ENCODE results near the gene SP100.
"Not testable (repeated sequence)": the region's sequence is repeated elsewhere in the genome, so short reads cannot be mapped to it uniquely, and the experiment has no call there.

Gene SP100

DNA sequence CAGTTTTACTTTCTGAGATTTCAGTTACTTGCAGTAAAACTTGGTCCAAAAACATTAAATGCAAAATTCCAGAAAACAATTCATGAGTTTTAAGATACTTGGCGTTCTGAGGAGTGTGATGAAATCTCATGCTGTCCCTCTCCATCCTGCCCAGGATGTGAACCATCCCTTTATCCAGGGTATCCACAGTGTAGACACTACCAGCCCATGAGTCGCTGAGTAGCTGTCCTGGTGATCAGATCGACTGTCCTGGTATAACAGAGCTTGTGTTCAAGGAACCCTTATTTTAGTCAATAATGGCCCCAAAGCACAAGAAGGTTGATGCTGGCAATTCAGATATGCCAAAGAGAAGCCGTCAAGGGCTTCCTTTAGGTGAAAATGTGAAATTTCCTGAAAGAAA lies 3.2 kb downstream of the SP100 start:
- DNase-seq (ENCODE audit: low read depth): no peak

DNA sequence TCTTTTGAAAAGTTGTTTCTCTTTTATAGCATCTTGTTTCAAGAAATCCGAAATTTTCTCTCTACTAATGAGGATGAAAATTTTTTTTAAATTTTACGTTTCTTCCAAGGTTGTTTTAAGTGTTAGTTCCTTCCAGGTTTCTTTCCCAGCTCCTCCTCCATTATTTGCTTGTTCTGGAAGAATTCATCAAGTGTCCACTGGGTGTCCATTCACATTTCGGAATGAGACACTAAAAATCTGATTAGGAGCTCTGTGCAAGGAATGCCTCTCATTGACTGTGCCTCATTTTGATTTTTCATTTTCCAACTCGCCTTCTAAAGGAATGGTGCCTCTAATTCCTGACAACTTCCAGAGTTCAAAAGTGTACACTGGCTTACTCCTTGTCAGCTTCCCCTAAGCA lies 6.1 kb downstream of the SP100 start:
- no peak for DNase-seq (ENCODE audit: low read depth)

DNA sequence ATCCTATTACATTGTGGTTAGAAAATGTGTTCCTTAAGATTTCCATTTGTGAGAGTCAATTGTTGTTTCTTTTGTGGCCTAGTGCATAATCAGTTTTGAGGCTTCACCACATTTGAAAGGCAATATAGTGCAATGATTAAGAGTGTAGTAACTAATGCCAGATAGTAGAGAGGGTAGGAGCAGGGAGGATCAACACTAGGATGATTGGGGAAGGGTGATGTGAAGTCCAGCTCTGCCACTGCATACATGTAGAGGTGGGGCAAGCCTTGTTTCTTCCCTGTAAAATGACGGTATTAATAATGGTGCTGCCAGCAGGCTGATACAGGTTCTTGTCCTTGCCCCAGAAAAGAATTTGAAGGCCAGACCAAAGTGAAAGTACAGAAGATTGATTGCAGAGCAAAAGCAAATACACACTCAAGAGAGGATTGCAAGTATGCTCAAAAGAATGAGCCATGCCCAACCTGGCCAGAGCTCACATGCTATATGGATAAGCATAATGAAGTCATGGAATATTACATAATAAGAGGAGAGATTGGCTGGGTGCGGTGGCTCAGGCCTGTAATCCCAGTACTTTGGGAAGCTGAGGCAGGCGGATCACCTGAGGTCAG lies 8.0 kb downstream of the SP100 start:
- DNase-seq (ENCODE audit: low read depth): no peak

DNA sequence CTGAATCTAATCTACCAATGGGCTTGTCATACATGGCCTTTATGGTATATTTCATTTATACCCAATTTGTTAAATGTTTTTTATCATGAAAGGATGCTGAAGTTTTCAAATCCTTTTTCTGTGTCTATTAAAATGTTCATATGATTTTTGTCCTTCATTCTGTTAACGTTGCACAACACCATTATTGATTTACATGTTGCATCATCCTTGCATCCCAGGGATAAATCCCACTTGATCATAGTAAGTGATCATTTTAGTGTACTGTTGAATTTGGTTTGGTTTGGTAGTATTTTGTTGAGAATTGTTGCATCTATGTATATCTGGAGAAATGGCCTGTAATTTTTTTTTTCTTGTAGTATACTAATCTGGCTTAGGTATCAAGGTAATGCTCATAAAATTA lies 9.4 kb downstream of the SP100 start:
- no peak for DNase-seq (ENCODE audit: low read depth)

DNA sequence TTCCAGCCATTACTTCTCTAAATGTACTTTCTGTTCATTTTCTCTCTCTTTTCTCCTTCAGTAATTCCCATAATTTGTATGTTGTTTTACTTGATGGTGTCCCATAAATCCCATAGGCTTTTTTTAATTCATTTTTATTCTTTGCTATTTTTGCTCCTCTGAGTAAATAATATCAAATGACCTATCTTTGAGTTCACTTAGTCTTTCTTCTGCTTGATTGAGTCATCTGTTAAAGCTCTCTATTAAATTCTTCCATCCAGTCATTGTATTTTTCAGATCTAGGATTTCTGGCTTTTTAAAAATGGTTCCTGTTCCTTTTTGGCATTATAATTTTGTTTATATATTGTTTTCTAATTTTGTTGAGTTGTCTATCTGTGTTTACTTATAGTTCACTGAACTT lies 13.5 kb downstream of the SP100 start:
- DNase-seq (ENCODE audit: low read depth): no peak

DNA sequence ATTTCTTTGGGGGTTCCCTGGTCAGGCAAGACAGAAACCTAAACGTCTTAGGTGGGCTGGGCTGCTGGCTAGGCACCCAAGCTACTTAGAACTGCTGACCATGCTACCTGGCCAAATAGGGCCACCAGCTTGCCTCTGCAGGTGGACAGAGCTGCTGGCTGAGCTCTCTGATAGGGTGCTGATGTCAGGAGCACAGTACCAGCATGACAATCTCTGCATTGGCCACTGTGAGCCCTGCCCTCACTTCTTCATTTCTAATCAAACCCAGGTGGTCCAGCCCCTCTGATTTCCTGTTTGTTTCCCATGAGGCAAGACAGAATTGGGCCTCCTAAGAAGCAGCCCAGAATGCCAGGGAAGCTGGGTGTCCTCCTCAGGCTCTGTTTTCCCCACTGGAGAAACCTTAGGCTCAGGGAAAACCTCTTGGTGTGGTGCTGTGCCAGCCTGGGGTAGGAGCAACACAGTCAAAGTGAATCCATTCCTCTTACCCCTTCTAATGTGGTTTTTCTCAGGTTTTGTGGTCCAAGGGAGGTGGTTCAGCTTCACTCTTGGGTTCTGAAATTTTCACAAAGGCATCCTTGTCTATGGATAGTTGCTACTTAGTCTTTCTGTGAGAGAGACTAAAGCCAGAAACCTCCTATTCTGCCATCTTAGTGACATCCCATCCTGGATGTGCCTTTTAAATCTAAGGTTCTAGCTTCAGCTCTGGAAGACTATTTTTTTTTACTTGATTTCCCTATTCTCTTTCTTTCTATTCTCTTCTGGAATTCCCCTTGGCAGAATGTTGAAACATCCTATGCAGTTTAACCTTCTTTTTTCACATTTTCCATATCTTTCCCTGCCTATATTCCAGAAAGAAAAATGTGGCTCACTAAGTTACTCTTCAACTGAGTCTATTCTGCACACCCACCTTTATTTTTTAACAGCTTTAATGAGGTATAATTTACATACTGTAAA lies 15.2 kb downstream of the SP100 start:
- no peak for DNase-seq (ENCODE audit: low read depth)

DNA sequence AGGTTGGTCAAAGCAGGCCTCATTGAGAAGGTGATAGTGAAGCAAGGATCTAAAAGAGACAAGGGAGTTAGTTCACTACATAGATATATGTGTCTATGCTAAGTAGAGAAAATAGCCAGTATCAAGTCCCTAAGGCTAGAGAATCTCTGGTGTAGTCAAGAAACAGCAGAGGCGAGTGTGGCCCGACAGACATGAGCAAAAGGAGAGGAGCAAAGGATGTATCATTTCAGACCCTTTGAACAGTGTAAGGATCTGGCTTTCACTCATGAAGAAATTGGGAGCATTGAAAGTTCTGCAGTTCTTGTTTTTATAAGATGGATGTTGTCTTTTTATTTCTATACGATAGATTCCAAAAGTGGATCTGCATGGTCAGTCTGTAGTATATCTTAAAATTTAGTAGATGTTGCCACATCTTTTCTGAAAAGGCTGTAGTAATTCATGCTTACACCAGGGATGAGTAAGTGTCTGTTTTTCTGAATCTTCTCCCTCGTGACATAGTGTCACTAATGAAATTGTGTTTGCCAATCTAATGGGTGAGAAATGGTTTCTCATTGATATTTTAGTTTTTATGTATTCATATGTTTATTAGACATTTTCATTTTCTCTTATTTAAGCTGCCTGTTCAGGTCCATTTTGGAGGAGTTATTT lies 18.8 kb downstream of the SP100 start:
- DNase-seq (ENCODE audit: low read depth): no peak

DNA sequence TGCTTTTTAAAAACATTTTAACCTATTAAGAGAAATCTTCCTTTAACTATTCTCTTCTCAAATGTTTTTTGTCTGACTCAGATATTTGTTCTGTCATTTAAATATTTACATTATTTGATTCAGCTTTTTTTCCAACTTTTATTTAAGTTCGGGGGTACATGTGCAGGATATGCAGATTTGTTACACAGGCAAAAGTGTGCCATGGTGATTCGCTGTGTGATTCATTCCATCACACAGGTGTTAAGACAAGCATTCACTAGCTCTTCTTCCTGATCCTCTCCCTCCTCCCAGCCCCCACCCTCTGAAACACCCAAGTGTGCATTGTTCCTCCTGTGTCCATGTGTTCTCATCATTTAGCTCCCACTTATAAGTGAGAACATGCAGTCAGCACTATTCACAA lies 19.4 kb downstream of the SP100 start:
- no peak for DNase-seq (ENCODE audit: low read depth)

DNA sequence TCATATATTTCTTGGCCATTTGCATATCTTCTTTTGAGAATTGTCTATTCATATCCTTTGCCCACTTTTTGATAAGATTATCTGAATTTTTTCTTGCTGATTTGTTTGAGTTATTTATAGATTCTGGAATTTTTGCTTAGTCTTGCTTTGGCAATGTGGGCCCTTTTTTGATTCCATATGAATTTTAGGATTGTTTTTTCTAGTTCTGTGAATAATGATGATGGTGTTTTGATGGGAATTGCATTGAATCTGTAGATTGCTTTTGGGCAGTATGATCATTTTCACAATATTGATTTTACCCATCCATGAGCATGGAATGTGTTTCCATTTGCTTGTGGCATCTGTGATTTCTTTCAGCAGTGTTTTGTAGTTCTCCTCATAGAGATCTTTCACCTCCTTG lies 23.1 kb downstream of the SP100 start:
- DNase-seq (ENCODE audit: low read depth): not testable (repeated sequence)

DNA sequence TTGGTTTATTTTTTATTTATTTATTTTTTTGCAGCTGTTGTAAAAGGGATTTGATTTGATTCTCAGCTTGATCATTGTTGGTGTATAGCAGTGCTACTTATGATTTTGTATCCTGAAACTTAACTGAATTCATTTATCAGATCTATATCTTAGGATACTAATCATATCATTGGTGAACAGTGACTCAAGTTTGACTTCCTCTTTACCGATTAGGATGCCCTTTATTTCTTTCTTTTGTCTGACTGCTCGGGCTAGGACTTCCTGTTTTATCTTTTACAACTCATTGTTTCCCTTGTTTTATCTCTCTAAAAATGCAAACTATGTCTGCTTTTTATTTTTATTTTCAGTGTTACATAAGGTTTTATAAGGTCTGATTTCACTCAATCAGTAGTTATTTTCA lies 23.6 kb downstream of the SP100 start:
- no peak for DNase-seq (ENCODE audit: low read depth)

DNA sequence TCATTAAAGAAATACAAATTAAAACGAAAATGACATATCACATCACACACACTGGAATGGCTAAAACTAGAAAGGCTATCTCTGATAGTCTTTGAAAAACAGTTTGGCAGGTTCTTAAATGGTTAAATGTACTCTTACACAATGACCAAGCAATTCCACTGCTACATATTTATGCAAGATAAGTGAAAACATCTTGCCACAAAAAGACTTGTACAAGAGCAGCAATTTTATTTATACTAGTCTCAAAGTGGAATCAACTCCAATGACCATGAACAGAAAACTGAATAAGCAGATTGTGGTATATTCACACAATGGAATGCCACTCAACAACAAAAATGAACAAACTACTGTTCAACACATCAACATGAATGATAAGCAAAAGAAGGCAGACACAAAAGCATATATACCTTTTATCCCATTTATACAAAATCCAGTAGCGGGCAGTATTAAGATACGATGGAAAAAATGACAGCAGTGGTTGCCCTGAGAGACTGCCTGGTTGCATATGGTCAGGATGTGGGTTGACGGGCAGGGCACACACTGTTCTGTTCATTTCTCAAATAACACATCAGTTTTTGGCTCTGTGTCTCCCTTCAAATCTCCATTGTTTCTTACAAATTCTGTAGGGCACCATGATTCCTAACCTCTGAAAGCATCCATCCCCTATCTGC lies 25.4 kb downstream of the SP100 start:
- peak; percentile 24 for DNase-seq (ENCODE audit: low read depth)

DNA sequence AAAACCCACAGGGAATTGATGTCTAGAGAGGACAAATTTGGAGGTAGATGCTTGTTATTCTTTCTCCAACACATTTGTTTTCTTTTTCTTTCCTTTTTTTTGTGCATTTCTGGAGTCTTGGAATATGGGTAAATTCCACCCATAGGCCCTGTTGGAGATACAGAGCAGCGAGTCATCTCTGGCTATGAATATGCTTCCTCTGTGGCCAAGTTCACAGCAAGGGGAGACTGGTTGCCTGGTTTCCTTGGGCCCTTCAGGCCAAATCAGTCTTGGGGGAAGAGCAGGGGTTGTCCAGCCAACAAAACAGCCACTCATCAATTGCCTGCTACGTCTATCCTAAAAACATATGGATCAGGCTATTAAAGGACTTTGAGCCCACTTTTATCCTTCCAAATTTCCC lies 27.5 kb downstream of the SP100 start:
- no peak for DNase-seq (ENCODE audit: low read depth)

DNA sequence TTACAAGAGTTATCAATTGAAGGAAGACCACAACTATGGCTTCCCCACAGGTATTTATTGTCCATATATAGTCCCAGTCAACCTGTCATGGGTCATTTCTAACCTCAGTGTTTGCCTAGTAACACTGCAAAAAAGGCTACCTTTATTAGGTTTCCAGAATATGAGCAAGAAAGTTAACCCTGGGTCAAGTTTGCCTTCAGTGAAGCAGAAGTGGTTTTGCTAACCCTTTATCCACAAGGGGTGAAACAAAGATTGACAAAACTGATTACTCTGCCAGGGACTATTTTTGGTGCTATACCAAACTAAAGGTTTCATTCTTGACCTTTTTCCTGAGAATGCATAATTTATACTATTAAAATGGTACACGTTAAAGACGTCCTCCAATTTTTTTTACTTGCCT lies 28.8 kb downstream of the SP100 start:
- DNase-seq (ENCODE audit: low read depth): no peak

DNA sequence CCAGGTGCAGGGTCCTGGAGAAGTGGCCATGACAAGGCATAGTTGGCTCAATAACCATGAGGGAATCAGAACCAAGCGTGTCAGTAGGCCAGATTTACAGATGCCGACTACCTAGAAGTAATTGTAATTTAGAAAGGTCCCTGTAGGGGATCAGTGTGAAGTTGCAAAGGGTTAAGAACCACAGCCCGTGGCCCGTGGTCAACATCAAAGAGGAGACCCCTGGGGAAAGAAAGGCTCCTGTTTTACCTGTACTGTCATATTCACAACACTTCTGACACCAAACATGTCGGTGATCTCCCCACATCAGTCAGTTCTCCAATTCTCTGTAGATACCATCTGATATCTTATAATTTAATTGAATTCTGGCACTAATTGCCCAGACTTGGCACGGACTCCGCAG lies 31.0 kb downstream of the SP100 start:
- DNase-seq (ENCODE audit: low read depth): no peak

DNA sequence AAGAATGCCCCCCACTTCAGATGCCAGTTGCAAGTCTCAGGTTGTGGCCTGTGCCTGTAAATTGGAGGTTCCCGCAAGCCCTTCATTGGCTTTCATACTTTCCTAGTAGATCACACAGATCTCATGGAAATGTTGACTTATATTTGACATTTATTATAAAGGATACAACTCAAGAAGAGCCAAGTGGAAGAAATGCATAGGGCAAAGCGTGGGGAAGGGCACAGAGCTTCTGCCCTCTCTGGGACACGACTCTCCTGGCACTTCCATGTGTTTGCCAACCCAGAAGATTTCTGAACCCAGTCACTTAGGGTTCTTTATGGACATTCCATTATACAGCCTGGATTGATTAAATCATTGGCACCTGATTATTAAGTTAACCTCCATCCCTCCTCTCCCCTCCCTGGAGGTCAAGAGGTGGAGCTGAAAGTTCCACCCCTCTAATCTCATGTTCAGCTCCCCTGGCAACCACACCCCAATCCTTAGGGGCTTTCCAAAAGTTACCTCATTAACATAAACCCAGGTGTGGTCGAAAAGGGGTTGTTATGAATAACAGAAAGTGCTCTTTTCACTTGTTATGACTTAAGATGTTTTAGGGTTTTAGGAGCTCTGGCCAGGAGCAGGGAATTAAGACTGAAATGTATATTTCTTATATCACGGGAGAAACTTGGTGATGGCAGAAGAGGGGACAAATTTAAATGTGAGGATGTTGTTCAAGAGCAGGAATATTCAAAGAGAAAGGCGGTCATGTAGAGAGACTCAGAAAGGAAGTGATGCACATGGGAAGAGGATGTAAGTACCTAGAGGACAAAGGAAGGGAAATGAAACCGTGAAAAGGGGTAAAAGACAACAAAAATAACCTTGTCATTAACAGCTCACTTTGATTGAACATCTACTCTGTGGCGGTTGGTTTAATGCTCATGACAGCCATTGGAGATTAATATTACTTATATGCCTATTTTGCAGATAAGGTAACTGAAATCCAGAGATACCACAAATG lies 31.8 kb downstream of the SP100 start:
- DNase-seq (ENCODE audit: low read depth): no peak

DNA sequence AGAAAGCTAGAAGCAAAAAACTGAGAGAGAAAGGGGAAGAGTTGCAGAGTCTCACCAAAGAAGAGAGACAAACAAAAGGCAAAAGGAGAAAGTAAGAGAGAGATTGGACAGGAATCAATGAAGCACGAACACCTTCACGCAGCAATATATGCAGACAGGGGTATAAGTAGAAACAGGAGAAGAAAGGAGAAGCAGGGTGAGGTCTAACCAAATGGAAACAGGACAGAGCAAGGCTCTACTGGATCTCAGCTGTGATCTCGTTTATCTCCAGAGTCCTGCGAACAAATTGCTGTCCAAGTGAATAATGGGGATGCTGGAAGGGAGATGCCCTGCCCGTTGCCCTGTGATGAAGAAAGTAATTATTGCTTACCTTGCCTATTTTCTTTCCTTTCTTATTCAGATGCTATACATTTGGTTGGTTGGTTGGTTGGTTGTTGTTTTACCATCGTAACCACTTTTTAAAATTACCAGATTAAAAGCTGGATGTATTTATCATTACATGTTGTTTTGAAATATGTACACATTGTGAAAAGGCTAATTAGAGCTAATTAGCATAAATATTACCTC lies 34.0 kb downstream of the SP100 start:
- no peak for DNase-seq (ENCODE audit: low read depth)

DNA sequence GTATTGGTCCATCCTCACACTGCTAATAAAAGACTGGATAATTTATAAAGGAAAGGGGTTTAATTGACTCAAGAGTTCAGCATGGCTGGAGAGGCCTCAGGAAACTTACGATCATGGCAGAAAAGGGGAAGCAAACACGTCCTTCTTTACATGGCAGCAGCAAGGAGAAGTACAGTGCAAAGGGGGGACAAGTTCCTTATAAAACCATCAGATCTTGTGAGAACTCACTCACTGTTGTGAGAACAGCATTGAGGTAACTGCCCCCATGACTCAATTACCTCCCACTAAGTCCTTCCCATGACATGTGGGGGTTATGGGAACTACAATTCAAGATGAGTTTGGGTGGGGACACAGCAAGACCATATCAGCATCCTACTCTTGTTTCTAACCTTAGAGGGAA lies 37.0 kb downstream of the SP100 start:
- no peak for DNase-seq (ENCODE audit: low read depth)

DNA sequence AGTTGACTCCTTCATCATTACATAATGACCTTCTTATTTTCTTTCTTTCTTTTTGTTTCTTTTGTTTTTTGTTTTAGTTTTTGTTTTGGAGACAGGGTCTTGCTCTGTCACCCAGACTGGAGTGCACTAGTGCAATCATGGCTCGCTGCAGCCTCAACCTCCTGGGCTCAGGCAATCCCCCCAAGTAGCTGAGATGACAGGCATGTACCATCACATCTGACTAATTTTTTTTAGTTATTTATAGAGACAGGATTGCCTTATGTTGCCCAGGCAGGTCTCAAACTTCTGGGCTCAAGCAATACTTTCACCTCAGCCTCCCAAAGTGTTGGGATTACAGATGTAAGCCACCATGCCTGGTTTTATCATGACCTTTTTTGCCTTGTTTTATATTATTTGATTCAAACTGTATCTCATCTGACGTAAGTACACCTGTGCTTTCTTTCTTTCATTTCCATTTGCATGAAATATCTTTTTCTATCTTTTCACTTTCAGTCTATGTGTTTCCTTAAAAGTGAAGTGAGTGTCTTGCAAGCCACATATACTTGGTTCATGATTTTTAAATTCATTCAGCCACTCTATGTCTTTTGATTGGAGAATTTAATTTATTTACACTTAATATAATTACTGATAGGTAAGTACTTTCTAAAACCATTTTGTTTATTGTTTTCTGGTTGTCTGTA lies 39.1 kb downstream of the SP100 start:
- no peak for DNase-seq (ENCODE audit: low read depth)

DNA sequence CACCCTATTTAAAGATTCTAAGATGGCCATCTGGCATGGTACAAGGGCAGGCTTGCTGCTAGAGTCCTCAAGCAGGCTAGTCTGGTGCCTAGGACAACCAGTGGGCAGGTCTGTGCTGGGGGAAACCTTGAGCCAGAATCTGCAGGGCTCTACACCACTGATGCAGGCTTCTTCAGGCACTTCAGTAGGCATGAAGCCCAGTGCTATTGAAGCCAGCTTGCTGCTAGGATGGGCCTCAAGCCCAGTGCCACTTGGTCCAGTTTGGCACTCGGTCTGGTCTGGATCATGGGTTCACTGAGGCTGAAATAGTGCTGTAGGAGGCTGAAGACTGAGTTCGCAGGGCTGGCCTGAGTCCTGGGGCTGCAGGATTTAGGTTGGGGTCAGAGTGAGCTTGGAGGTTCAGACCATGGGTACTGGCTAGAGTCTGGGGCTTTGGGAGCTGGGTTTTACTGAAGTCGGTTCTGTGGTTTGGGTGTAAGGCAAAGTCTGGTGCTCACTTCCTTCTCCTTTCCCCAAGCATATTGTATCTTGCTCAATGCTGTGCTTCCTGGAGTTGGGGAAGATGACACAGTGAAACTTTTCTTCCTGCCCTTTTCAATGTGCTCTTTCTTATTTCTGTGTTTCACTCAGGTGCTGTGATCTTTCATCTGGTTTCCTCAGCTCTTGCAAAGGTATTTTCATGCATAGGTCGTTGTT lies 41.2 kb downstream of the SP100 start:
- no peak for DNase-seq (ENCODE audit: low read depth)

DNA sequence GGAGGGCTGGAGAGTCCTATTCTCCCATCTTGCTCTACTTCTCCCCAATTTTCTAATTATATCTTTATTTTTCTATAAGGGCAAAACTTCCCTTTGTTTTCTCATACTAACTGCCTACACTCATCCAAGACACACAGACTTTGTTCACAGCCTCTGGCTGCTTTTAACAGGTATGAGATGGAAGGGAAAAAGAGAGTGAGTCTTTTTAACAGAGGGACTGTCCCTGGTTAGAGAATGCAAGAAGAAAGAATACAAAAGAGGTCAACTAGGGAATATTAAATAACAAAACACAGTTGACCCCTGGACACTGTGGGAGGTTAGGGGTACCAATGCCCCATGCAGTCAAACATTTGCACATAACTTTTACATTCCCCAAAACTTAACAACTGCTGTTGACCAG lies 41.8 kb downstream of the SP100 start:
- DNase-seq (ENCODE audit: low read depth): no peak

Data from activated T-helper 9 cell treated with anti-CD3 and anti-CD28 coated beads, Interleukin-2, amount 50 U/mL, for 16 hours (primary cell).